H9 (cell line): ENCODE measurements around the gene KIF18A. TPM values are rescaled to one million over a fixed set of nuclear protein-coding genes. Genes with fewer than 3 reads are reported as not detected.
"Not testable (repeated sequence)": the region's sequence is repeated elsewhere in the genome, so short reads cannot be mapped to it uniquely, and the experiment has no call there.

Experiments used
- DNase-seq: peaks from one replicate; pipeline ENCODE4 v3.0.0-alpha.2; 2017
- H2AFZ ChIP-seq: one replicate; pipeline ENCODE4 v1.6.1; 2013; ENCODE audit warnings: mild to moderate bottlenecking, low read length, control low read depth, moderate library complexity
- H2AK5ac ChIP-seq: 2 replicates; pipeline ENCODE4 v1.6.1; 2013; ENCODE audit warnings: low read length, control low read depth, mixed read lengths; ENCODE audit not compliant: insufficient read length
- H2BK120ac ChIP-seq: one replicate; pipeline ENCODE4 v1.6.1; 2013; ENCODE audit warnings: low read depth, mild to moderate bottlenecking, low read length, control low read depth, inconsistent platforms; ENCODE audit not compliant: poor library complexity, severe bottlenecking
- H2BK12ac ChIP-seq: 2 replicates; pipeline ENCODE4 v1.6.1; 2013; ENCODE audit warnings: low read length, control low read depth, mixed read lengths, low read depth; ENCODE audit not compliant: insufficient read length
- H2BK15ac ChIP-seq: 2 replicates; pipeline ENCODE4 v1.6.1; 2013; ENCODE audit warnings: low read depth, low read length, control low read depth
- H2BK20ac ChIP-seq: one replicate; pipeline ENCODE4 v1.6.1; 2013; ENCODE audit warnings: low read depth, mild to moderate bottlenecking, low read length, control low read depth, inconsistent platforms; ENCODE audit not compliant: poor library complexity, severe bottlenecking
- H2BK5ac ChIP-seq: 2 replicates; pipeline ENCODE4 v1.6.1; 2013; ENCODE audit warnings: low read length, control low read depth, mixed read lengths; ENCODE audit not compliant: insufficient read length
- H3K14ac ChIP-seq: 2 replicates; pipeline ENCODE4 v1.6.1; 2013; ENCODE audit warnings: low read length, control low read depth; ENCODE audit not compliant: insufficient read depth
- H3K18ac ChIP-seq: 2 replicates; pipeline ENCODE4 v1.6.1; 2013; ENCODE audit warnings: low read depth, mild to moderate bottlenecking, mixed read lengths, low read length, control low read depth; ENCODE audit not compliant: insufficient read length
- H3K23ac ChIP-seq: 2 replicates; pipeline ENCODE4 v1.6.1; 2013; ENCODE audit warnings: low read length, control low read depth, mixed read lengths, low read depth; ENCODE audit not compliant: insufficient read length
- H3K23me2 ChIP-seq: 2 replicates; pipeline ENCODE4 v1.6.1; 2013; ENCODE audit warnings: low read depth, mild to moderate bottlenecking, mixed read lengths, low read length, control low read depth; ENCODE audit not compliant: insufficient read length, poor library complexity, severe bottlenecking
- H3K27ac ChIP-seq: 2 replicates; pipeline ENCODE4 v1.5.1; 2013; ENCODE audit warnings: low read length, control low read depth, mixed read lengths, low read depth; ENCODE audit not compliant: insufficient read length
- H3K27me3 ChIP-seq: 2 replicates; pipeline ENCODE4 v1.6.1; 2013; ENCODE audit warnings: low read length, control low read depth, inconsistent platforms; ENCODE audit not compliant: insufficient read depth
- H3K4ac ChIP-seq: 2 replicates; pipeline ENCODE4 v1.6.1; 2013; ENCODE audit warnings: low read depth, mild to moderate bottlenecking, control low read depth, inconsistent platforms, low read length, moderate library complexity
- H3K4me1 ChIP-seq: 2 replicates; pipeline ENCODE4 v1.6.1; 2013; ENCODE audit warnings: low read length, control low read depth, inconsistent platforms; ENCODE audit not compliant: insufficient read depth
- H3K4me2 ChIP-seq: 2 replicates; pipeline ENCODE4 v1.6.1; 2013; ENCODE audit warnings: low read length, control low read depth, mixed read lengths; ENCODE audit not compliant: insufficient read length, insufficient read depth
- H3K56ac ChIP-seq: 2 replicates; pipeline ENCODE4 v1.6.1; 2013; ENCODE audit warnings: low read depth, mild to moderate bottlenecking, mixed read lengths, low read length, control low read depth; ENCODE audit not compliant: insufficient read length
- H3K79me1 ChIP-seq: 2 replicates; pipeline ENCODE4 v1.6.1; 2013; ENCODE audit warnings: low read depth, mild to moderate bottlenecking, moderate library complexity, low read length, control low read depth, inconsistent platforms; ENCODE audit not compliant: insufficient read depth, poor library complexity, severe bottlenecking
- H3K79me2 ChIP-seq: 2 replicates; pipeline ENCODE4 v1.6.1; 2013; ENCODE audit warnings: low read length, control low read depth, inconsistent platforms; ENCODE audit not compliant: insufficient read depth
- H3K9ac ChIP-seq: 2 replicates; pipeline ENCODE4 v1.6.1; 2013; ENCODE audit warnings: low read length, control low read depth, mixed read lengths; ENCODE audit not compliant: insufficient read length; ENCODE audit errors: extremely low read depth
- H3K9me3 ChIP-seq: one replicate; pipeline ENCODE4 v1.6.1; 2013; ENCODE audit warnings: low read depth, low read length, inconsistent platforms; ENCODE audit not compliant: control insufficient read depth
- H3T11ph ChIP-seq: one replicate; pipeline ENCODE4 v1.6.1; 2013; ENCODE audit warnings: mild to moderate bottlenecking, low read length, control low read depth, inconsistent platforms
- H4K20me1 ChIP-seq: one replicate; pipeline ENCODE4 v1.6.1; 2013; ENCODE audit not compliant: control insufficient read depth, insufficient read length, insufficient read depth
- H4K5ac ChIP-seq: 2 replicates; pipeline ENCODE4 v1.6.1; 2013; ENCODE audit warnings: low read depth, mild to moderate bottlenecking, mixed read lengths, low read length, control low read depth; ENCODE audit not compliant: insufficient read length
- H4K8ac ChIP-seq: replicated peaks from 2 replicates; pipeline ENCODE4 v1.6.1; 2013; ENCODE audit warnings: low read length, control low read depth, mixed read lengths, low read depth; ENCODE audit not compliant: insufficient read length
- H4K91ac ChIP-seq: 2 replicates; pipeline ENCODE4 v1.6.1; 2013; ENCODE audit warnings: low read depth, mild to moderate bottlenecking, moderate library complexity, mixed read lengths, low read length, control low read depth; ENCODE audit not compliant: insufficient read length
- H3K27ac Mint-ChIP-seq, 3 experiments: 2 replicates in 2 of 3; 3 replicates in 1 of 3; pipeline ENCODE4 v1.8.0; 2020 to 2021; ENCODE audit warnings: mixed read lengths in 3 of 3, mild to moderate bottlenecking in 1 of 3, moderate library complexity in 1 of 3
- H3K27me3 Mint-ChIP-seq: 2 replicates; pipeline ENCODE4 v1.8.0; 2021; ENCODE audit warnings: low read depth, mild to moderate bottlenecking, moderate library complexity, mixed read lengths
- H3K36me3 Mint-ChIP-seq, 3 experiments: 2 replicates in 2 of 3; 3 replicates in 1 of 3; pipeline ENCODE4 v1.8.0; 2020 to 2021; ENCODE audit warnings: low read depth in 3 of 3, mixed read lengths in 3 of 3; ENCODE audit not compliant: insufficient read depth in 1 of 3
- H3K4me1 Mint-ChIP-seq, 2 experiments: 2 replicates each; pipeline ENCODE4 v1.8.0; 2020; ENCODE audit warnings: mixed read lengths in 2 of 2
- H3K4me3 Mint-ChIP-seq, 2 experiments: 2 replicates in 1 of 2; 3 replicates in 1 of 2; pipeline ENCODE4 v1.8.0; 2020 to 2021; ENCODE audit warnings: mild to moderate bottlenecking in 2 of 2, mixed read lengths in 2 of 2, moderate library complexity in 1 of 2
- H3K9me3 Mint-ChIP-seq, 2 experiments: 2 replicates in 1 of 2; 3 replicates in 1 of 2; pipeline ENCODE4 v1.8.0; 2020; ENCODE audit warnings: mild to moderate bottlenecking in 2 of 2, mixed read lengths in 2 of 2, moderate library complexity in 1 of 2
- CTCF ChIP-seq: fragments of 200-600 bp; sonication (generic); conservative IDR thresholded peaks from 3 replicates; pipeline ENCODE4 v1.8.0; 2021; ENCODE audit warnings: antibody characterized with exemption, mild to moderate bottlenecking
- WGBS: extraction: QIAGEN DNeasy Blood & Tissue Kit; methylation state at CpG from one replicate; pipeline ENCODE4 v1.1.7; 2013; ENCODE audit warnings: missing lambda C conversion rate, low lambda C conversion rate, mixed read lengths; ENCODE audit not compliant: insufficient read length; ENCODE audit errors: extremely low coverage; 5-methylcytosine and 5-hydroxymethylcytosine counted together
- total RNA-seq: library from RNA; stranded (reverse); gene quantifications from 2 replicates; pipeline ENCODE4 v1.2.1, GENCODE V29; 2021

Gene KIF18A
- total RNA-seq, 1 experiment from 2014 or later: 25.9 TPM

GRCh38 chr11:28104425-28104824 lies 3.5 kb downstream of the KIF18A start:
- no peaks in the 10 kb centered on the region for H3K9me3 Mint-ChIP-seq
- H3K4me2 ChIP-seq: no peak overlapping the region

GRCh38 chr11:28102300-28102699 lies 5.7 kb downstream of the KIF18A start:
- not testable (repeated sequence) for H2BK120ac ChIP-seq, H4K8ac ChIP-seq, H2BK5ac ChIP-seq, H3K4me3 Mint-ChIP-seq, H3K36me3 Mint-ChIP-seq, H3K4me2 ChIP-seq, H3K4me1 ChIP-seq, H3K27ac ChIP-seq, H3K9me3 ChIP-seq, H3K79me2 ChIP-seq, H3K79me1 ChIP-seq, H2BK12ac ChIP-seq, DNase-seq, H2BK20ac ChIP-seq, H3K4ac ChIP-seq, H4K91ac ChIP-seq, H3T11ph ChIP-seq, H3K27me3 Mint-ChIP-seq, H3K23ac ChIP-seq, H3K14ac ChIP-seq, H3K18ac ChIP-seq, H3K27me3 ChIP-seq, H2AK5ac ChIP-seq, H2AFZ ChIP-seq, H4K20me1 ChIP-seq, H3K56ac ChIP-seq, H3K9me3 Mint-ChIP-seq, H4K5ac ChIP-seq, H3K9ac ChIP-seq, H3K23me2 ChIP-seq, H2BK15ac ChIP-seq
- H3K4me1 Mint-ChIP-seq: peaks cover 25 to 27% of the 10 kb centered on the region in 2 experiments
- no CpG with 5 or more reads among the region's 4 CpGs for WGBS
- peak overlapping the region in 2 of 3 experiments; percentile 34 to 86; a peak in 6 of 7 replicates for H3K27ac Mint-ChIP-seq

More at GRCh38 chr11:28104425-28104824, 3.5 kb downstream of the KIF18A start:
- no peak for DNase-seq
- Histone ChIP-seq H3K79me1 (peaks cover 5% of the 10 kb centered on the region), H2AFZ (no peak overlapping the region), H3K18ac (no peak overlapping the region), H4K91ac (no peak overlapping the region), H4K20me1 (no peaks in the 10 kb centered on the region), H3K27ac (no peak overlapping the region), H4K5ac (no peak overlapping the region), H3K4ac (no peak overlapping the region), H2BK12ac (no peak overlapping the region), H3K79me2 (peaks cover 4% of the 10 kb centered on the region; the same call in 1 of the 2 replicates), H3K9ac (no peak overlapping the region), H2BK5ac (no peak overlapping the region), H2AK5ac (no peak overlapping the region), H2BK15ac (no peak overlapping the region), H3K14ac (no peak overlapping the region), H3K27me3 (no peaks in the 10 kb centered on the region), H4K8ac (no peak overlapping the region), H3T11ph (no peak overlapping the region), H3K9me3 (no peaks in the 10 kb centered on the region), H2BK20ac (no peak overlapping the region), H3K56ac (no peak overlapping the region), H3K23ac (no peak overlapping the region), H3K4me1 (no peaks in the 10 kb centered on the region), H2BK120ac (no peak overlapping the region), H3K23me2 (peaks cover 3% of the 10 kb centered on the region)
- no peak for TF ChIP-seq CTCF
- no peak overlapping the region for H3K4me3 Mint-ChIP-seq
- H3K4me1 Mint-ChIP-seq: peaks cover 32 to 38% of the 10 kb centered on the region in 2 experiments
- WGBS: no CpG with 5 or more reads among the region's 1 CpG
- H3K27ac Mint-ChIP-seq: 0 out of 7 replicates have a peak overlapping the region, but pooled peaks of 1 of the 3 experiments have one; percentile 24
- no peaks in the 10 kb centered on the region for H3K36me3 Mint-ChIP-seq
- no peaks in the 10 kb centered on the region for H3K27me3 Mint-ChIP-seq
